ENCODE results near the gene TBC1D4.

GRCh38 chr13:75271846-75272245 is 210.1 kb downstream of the TBC1D4 start:
- TF ChIP-seq CTCF (IDR thresholded peaks at IDR 0.05) (no peak), POLR2A (IDR thresholded peaks at IDR 0.05) (no peak)

All from esophagus squamous epithelium (tissue), 4 donors.